NT2/D1 (cell line): ENCODE data around the gene AFF1.

Experiments used
- SUZ12 ChIP-seq: IDR thresholded peaks from 2 replicates; pipeline ENCODE4 v1.6.1; 2011; ENCODE audit not compliant: insufficient read length, insufficient read depth; ENCODE audit errors: extremely low read depth
- YY1 ChIP-seq: IDR thresholded peaks from 2 replicates; pipeline ENCODE4 v1.6.1; 2011; ENCODE audit not compliant: insufficient read length, insufficient read depth
- ZNF274 ChIP-seq: IDR thresholded peaks from 2 replicates; pipeline ENCODE4 v1.6.1; 2011; ENCODE audit warnings: mild to moderate bottlenecking, low read depth, low read length

GRCh38 chr4:87030755-87031441 lies 96.1 kb downstream of the AFF1 start:
- TF ChIP-seq SUZ12 (no peak), YY1 (no peak), ZNF274 (no peak)
